ENCODE measurements around the gene TMEM209.

GRCh38 chr7:130191791-130192190 lies 13.4 kb downstream of the TMEM209 start:
- no peak for TF ChIP-seq TAF1 (IDR thresholded peaks at IDR 0.05; ENCODE audit: low read depth, low read length)
- no peak for TF ChIP-seq POLR2A (IDR thresholded peaks at IDR 0.05; ENCODE audit: low read depth, low read length)
- no peak for TF ChIP-seq POLR2AphosphoS5 (IDR thresholded peaks at IDR 0.05; ENCODE audit: low read depth, low read length)
- TF ChIP-seq POU2F2 (IDR thresholded peaks at IDR 0.05; ENCODE audit: low read depth, low read length), result no peak
